Ovary (tissue), 3 donors: ENCODE measurements around the gene DYNC1LI1.
A peak's percentile ranks its signal among the peaks of the same experiment; 100 is the strongest.

Source experiments
- EP300 ChIP-seq: sonication (generic); formaldehyde crosslinking; IDR thresholded peaks from one replicate; pipeline ENCODE4 v1.6.1; 2017; ENCODE audit warnings: antibody characterized with exemption
- POLR2A ChIP-seq: fragments of 450-650 bp; IDR thresholded peaks from one replicate; pipeline ENCODE4 v1.6.1; 2017; ENCODE audit warnings: antibody characterized with exemption, mild to moderate bottlenecking, moderate library complexity
- TF ChIP-seq, protein P1 (sequence below), 3 donors: fragments of 450-650 bp in 2 of 3; fragments of 200-600 bp in 1 of 3; IDR thresholded peaks; one replicate each; pipeline versions ENCODE4 v1.5.1 to v1.8.0; 2016 to 2022; ENCODE audit warnings: antibody characterized with exemption in 3 of 3, mild to moderate bottlenecking in 1 of 3
- donor health status: DM: no; HTN: no; CAD: no.

DNA sequence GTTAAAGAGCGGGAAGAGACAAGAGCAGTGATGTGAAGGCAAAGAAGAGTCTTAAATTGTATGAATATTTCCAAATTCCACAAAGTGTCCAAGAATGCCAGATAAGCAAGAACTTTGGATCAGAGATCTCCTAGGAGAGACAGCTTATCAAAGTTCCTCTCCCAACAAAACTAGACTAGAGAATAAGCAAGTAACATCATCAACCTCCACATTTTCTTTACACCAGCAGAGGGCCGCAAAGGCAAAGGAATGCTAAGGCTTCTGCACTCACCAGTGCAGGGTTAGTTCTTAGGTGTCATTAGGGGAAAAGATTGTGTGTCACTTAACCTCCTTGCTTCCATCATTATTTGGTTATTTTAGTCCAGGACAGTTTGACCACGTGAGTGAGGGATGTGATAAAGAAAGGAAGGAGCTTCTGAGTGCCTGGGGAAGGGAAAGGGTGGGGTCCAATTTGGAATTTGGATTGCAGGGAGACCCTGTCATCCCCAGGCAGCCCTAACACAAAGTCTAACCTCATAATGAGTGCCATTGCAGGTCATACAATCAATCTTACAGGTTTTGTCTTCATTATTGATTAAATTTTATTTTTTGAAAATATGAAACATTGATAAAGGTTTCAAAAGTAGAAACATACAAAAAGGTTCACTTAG is 60.5 kb downstream of the DYNC1LI1 start:
- TF ChIP-seq, protein P1, sequence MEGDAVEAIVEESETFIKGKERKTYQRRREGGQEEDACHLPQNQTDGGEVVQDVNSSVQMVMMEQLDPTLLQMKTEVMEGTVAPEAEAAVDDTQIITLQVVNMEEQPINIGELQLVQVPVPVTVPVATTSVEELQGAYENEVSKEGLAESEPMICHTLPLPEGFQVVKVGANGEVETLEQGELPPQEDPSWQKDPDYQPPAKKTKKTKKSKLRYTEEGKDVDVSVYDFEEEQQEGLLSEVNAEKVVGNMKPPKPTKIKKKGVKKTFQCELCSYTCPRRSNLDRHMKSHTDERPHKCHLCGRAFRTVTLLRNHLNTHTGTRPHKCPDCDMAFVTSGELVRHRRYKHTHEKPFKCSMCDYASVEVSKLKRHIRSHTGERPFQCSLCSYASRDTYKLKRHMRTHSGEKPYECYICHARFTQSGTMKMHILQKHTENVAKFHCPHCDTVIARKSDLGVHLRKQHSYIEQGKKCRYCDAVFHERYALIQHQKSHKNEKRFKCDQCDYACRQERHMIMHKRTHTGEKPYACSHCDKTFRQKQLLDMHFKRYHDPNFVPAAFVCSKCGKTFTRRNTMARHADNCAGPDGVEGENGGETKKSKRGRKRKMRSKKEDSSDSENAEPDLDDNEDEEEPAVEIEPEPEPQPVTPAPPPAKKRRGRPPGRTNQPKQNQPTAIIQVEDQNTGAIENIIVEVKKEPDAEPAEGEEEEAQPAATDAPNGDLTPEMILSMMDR (IDR thresholded peaks at IDR 0.05), result peak; percentile 43 to 65 (median 62)
- TF ChIP-seq POLR2A (no peak), EP300 (no peak)
